Fibroblast of upper back skin (primary cell): Measurements from ENCODE around the gene INO80B.
"Not testable (repeated sequence)": the region's sequence is repeated elsewhere in the genome, so short reads cannot be mapped to it uniquely, and the experiment has no call there.

Experiments used
- DNase-seq: peaks from one replicate; pipeline ENCODE4 v3.0.0-alpha.2; 2013

Gene INO80B

GRCh38 chr2:74450570-74451190 is 4.2 kb upstream of the INO80B start:
- DNase-seq, result no peak

GRCh38 chr2:74457129-74457548 is 2.3 kb downstream of the INO80B start:
- no peak for DNase-seq

GRCh38 chr2:74457549-74458131 is 2.8 kb downstream of the INO80B start:
- DNase-seq, result no peak

DNA sequence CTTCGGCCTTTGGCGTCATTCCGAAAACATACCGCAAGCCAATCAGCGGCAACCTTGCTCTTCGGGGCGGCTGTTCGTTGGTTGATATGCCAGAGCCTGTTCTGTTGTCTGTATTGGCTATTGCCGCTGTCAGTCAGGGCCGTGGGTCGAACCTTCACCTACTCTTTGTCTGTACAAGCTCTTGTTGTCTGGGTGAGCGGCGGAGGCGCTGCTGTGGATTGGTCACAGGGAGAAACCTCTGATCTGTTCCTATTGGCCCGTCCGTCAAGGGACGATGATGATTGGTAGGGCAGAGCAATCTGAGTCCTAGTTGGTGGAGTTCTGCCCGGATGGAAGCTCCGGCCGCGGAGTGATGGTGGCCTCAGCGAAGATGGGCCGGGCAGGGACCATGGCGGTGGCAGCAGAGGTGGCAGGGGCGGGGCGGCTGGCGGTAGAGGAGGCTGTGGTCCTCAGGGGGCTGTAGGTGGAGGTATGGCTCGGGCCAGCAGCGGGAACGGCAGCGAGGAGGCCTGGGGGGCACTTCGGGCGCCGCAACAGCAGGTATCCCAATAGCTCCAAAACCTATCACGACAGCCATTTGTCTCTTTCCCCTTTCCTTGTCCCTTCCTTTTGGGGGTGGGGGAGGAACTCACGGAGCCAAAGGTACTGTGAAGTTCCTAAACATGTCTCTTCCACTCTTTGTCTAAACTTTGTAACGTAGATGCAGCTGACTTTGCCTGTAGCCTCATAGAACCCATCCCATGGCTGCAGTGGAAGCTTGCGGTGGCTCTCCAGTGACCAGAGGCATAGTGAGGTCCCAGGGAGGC is 3.4 kb downstream of the INO80B start, which contains the start of gene WBP1:
Gene WBP1, plus strand, starts transcription at position 307 of the 806 bp plus-strand sequence. Its CDS starts 165 bp downstream, at position 472.
- DNase-seq, result peak; percentile 100

DNA sequence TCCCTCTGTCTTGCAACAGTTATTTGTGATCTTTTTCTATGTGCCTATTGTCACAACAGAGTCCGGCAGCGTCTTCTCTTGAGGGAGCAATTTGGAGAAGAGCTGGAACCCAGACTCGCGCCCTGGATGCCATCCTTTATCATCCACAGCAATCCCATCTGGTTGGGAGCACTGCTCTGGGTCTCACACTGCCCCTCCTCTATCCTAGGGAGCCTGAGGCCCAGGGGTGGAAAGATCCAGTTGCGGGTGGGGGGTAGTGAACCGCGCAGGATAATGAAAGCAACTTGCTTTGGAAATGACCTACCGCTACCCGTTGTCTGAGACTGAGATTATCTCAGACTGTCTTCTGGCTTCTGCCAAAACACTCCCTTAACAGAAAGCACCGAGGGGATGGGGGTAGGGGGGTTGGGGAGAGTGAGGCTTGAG is 4.1 kb downstream of the INO80B start:
- no peak for DNase-seq

DNA sequence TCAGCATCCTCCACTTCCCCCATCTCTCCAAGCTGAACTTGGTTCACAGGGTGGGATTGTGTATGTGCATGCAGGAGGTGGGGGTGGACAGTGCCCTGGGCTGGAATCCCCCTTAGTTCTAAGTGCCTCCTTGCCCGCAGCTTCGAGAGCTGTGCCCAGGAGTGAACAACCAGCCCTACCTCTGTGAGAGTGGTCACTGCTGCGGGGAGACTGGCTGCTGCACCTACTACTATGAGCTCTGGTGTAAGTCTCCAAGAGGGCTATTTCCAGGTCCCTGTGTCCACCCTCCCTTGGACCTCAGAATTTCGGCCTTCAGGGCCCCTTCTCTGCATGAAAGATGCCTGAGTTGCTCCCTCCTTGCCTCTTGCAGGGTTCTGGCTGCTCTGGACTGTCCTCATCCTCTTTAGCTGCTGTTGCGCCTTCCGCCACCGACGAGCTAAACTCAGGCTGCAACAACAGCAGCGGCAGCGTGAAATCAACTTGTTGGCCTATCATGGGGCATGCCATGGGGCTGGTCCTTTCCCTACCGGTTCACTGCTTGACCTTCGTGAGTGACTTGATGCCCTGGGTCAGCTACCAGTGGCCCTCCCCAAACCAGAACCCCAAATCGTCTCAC is 4.7 kb downstream of the INO80B start:
- not testable (repeated sequence) for DNase-seq

GRCh38 chr2:74460187-74460586 is 5.3 kb downstream of the INO80B start:
- not testable (repeated sequence) for DNase-seq

GRCh38 chr2:74461187-74462053 is 6.5 kb downstream of the INO80B start:
- DNase-seq, result no peak

- no peak for DNase-seq
These were observed 7.3 kb downstream of the INO80B start for GRCh38 chr2:74462054-74462785.

DNA sequence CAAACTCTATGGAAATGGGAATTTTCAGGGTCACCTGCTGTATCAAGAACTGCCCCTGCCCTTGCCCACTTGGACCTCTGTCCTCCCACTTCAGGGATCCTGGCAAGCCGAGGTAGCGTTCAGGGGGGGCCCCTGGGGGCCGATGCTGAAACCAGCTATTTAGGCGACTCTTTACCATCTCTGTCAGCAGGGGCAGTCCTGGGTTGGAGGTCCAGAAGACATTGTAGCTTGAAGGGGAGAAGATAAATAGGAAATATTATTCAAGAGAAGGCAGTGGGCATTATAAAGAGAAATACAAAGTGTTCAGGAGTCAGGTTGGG is 7.9 kb downstream of the INO80B start:
- no peak for DNase-seq

DNA sequence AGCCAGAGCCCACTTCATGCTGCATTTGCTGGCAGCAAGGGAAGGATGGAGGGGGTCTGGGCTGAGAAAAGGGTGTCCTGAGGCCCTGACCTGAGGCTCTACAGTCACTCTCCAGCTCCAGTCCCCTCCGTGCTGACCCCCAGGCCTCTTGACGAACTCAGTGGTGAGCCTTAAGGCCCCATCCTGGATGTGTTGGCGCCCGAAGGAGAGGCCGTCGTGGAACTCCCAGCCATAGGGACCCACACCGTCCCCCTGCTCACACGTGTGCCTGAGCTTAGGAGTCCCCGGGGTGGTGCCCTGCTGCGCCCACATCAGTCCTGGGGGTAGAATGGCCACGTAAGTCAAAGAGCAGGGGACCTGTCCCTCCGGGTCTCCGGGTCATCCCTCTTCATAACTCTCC is 9.5 kb downstream of the INO80B start:
- no peak for DNase-seq

DNA sequence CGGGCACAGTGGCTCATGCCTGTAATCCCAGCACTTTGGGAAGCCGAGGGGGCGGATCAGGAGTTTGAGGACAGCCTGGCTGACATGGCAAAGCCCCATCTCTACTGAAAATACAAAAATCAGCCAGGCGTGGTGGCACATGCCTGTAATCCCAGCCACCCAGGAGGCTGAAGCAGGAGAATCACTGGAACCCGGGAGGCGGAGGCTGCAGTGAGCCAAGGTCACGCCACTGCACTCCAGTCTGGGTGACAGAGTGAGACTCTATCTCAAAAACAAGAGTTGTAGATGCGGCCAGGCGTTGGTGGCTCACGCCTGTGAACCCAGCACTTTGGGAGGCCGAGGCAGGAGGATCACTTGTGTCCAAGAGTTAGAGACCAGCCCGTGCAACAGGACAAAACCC is 15.9 kb downstream of the INO80B start:
- not testable (repeated sequence) for DNase-seq

- no peak for DNase-seq
These were observed 16.6 kb downstream of the INO80B start for GRCh38 chr2:74471332-74472065.

GRCh38 chr2:74472086-74472944 is 17.4 kb downstream of the INO80B start, which contains the start of gene MRPL53:
TSS of gene MRPL53 (minus strand) at chr2:74472680. CDS start at chr2:74472660, 20 bp downstream.
- DNase-seq, result peak; percentile 94

DNA sequence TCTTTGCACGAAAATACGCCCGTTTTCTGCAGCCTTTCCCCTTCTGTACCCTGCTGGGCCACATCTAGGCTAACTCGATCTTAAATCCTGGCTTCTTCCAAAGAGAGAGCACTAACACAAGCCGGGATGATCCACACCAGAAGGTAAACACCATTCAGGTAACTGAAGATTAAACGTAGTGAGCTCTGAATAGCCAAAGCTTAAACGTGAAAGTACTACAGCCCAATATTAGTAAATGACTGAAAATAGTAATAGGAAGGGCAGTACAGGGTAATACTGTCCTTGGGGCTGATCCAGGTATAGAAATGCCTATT is 18.0 kb downstream of the INO80B start:
- no peak for DNase-seq

DNA sequence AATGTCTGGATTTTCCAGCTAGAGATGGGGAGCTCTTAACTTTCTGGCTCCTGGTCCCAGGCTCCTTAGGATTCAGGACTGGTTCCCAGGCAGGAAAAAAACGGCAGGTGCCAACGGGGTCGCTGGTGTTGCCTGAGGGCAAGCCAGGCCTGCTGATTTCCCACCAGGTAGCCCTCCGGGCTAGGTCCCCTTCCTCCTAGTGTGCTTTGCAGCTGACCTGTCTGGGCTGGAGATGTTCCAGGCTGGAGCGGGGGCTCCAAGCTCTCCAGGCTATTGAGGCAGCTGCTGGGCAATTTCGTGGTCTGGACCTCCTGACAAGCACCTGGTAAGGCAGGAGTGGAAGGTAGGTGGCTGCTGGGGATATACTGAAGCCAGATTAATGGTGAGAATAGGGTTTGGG is 19.6 kb downstream of the INO80B start:
- no peak for DNase-seq

- no peak for DNase-seq
These were observed 20.0 kb downstream of the INO80B start for GRCh38 chr2:74474899-74475298.

- no peak for DNase-seq
These were observed 26.5 kb downstream of the INO80B start for GRCh38 chr2:74481431-74481830.

DNA sequence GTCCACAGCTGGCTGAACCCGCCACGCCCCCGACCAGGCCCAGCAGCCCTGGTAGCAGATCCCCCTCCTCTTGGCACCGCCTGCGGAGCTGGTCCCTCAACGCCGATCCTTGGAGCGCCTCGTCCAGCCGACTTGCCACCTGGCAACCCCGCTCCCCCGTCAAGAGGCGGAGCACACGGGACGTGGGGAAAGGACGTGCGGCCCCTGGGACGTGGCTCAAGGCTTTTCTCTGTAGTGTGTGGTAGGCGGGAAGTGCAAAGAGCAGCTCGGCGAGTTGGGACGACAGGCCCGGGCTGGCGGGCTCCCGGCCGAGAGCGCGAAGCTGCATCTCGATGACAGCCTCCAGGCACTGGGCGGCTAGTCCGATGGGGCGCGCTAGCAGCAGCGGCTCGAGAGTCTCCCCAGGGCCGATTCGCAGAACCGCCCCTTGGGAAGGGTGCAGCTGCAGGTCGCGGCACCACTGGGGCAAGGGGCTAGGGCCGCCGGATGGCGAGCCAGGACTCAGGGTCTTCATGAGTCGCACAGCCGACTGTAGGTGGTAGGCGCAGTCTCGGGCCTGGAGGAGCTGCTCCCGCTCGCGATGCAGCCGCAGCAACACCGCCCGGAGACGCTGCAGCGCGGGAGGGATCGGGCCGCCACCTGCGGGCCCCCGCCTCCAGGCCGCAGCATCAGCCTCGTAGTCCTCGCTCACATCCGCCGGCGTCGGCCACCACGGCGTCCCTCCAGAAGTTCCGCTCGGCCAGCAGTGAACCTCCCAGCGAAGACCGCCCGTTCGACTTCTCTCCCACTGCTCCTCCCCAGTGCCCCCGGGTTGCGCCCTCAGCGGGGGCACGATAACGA is 27.3 kb downstream of the INO80B start:
- DNase-seq, result peak; percentile 36
